GM11168 (cell line): ENCODE data around the gene ATP6V0D1.

Experiments used
- in situ Hi-C: fragments of 300-500 bp; cut with MboI; formaldehyde crosslinking; loops from one replicate; pipeline ENCODE4 v1.12.0; 2022; ENCODE audit warnings: low sequenced_read_pairs; ENCODE audit not compliant: unreplicated experiment

Gene ATP6V0D1

DNA sequence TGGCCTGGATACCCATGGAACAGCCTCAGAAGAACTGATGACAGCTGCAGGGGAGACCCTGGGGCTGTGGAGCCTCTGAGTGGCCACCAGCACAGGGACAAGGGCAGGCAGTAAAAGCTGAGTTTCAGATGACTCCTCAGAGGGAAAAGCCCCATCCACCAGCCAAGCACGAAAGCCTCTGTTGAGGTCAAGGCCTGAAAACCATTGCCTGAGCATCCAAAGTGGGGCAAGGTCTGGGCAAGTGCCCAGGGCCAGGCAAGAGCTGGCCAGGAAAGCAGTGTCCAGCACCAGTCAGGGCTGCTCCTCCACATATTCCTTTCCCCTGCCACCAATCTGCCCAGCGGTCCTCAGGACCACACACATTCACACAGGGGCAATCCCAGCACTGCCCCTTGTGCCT lies 16.4 kb downstream of the ATP6V0D1 start:
- in situ Hi-C loops: no loop called here

GRCh38 chr16:67463691-67464090 lies 17.3 kb downstream of the ATP6V0D1 start:
- in situ Hi-C loops: no loop called here

DNA sequence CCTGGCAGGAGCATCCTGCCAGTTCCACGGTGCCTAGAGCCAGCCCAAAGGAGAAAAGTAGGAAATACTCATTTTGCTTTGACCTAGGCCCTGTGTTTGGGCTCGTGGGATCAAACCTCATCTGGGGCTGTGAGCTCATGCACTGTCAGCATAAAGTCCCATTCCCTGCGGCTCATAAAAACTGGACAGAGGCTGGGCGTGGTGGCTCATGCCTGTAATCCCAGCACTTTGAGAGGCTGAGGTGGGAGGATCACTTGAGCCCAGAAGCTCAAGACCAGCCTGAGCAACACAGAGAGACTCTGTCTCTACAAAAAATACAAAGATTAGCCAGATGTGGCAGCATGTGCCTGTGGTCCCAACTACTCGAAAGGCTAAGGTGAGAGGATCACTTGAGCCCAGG lies 17.9 kb downstream of the ATP6V0D1 start:
- in situ Hi-C loops: no loop called here

DNA sequence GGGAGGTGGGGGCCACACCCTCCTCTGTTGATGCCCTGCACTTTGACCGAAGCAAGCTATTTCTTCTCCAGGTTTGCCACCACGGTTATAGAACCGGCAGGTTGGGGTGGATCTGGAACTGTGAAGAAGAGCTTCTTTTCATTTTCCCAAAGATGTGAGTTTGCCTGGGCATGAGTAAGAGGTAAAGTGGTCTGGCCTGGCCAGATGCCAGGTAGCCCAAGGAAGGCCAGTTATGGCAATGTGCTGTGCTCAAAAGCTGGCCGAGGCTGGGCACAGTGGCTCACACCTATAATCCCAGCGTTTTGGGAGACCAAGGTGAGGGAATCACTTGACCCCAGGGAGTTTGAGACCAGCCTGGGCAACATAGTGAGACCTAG lies 18.7 kb downstream of the ATP6V0D1 start:
- in situ Hi-C loops: no loop called here

GRCh38 chr16:67461600-67462278 lies 19.2 kb downstream of the ATP6V0D1 start:
- in situ Hi-C loops: no loop called here

DNA sequence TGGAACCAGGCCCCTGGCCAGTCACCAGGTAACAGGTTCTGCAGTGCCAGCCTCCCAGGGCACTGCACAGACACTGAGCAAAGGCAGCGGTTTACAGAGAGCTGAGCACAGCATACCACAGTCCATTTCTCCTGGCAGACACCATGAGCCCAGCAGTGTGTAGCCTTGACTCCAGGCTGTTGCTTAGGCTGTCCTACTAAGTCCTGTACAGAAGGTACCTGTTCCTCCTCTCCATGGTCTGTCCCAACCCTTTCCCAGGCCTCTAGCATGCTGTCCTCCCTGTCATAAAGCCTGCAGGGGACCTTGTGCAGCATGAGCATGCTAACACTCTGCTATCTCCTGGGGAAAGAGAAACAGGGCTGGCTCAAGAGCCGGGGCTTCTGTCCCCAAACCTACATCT lies 20.0 kb downstream of the ATP6V0D1 start:
- in situ Hi-C loops: no loop called here

- in situ Hi-C loops: no loop called here
Measured at GRCh38 chr16:67460168-67460567, 20.8 kb downstream of the ATP6V0D1 start.

DNA sequence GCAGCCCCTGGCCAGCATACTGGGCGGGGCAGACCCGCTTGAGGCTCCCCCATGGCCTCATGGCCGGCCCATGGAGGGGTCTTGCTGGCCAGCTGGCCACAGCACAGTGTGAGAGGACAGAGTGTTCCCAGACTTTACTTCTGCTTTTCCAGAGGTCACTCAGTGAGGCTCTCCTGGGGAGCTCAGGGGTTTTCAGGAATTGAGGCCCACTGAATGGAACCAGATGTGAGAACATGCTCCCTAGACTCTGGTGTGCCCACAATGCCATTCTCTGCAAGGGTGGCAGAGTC lies 21.2 kb downstream of the ATP6V0D1 start:
- in situ Hi-C loops: no loop called here

GRCh38 chr16:67459066-67459860 lies 21.7 kb downstream of the ATP6V0D1 start:
- in situ Hi-C loops: no loop called here

DNA sequence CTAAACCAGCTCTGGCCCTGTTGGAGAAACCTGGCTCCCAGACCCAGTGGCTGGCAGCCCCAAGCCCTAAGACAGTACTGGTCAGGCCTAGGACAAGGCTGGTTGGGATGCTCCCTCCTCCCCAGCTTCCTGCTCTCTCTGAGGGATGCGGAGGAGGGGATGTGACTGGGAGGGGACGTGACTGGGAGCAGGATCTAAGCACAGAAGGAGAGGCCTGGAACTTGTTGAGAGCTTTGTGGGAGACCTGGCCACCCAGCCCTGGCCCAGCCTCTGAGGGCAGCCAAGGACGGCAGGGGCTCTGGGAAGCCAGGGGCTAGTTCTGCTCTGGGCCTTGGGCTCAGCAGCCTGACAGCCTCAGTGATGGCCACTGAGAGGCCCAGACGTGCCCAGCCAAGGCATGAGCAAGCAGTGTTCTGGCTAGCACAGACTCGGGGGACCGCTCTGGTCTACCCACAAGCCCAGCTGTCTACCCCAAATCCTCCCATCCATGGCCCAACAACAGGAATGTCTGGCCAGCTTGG lies 22.8 kb downstream of the ATP6V0D1 start:
- in situ Hi-C loops: no loop called here

- in situ Hi-C loops: no loop called here
Measured at GRCh38 chr16:67457611-67458010, 23.3 kb downstream of the ATP6V0D1 start.

DNA sequence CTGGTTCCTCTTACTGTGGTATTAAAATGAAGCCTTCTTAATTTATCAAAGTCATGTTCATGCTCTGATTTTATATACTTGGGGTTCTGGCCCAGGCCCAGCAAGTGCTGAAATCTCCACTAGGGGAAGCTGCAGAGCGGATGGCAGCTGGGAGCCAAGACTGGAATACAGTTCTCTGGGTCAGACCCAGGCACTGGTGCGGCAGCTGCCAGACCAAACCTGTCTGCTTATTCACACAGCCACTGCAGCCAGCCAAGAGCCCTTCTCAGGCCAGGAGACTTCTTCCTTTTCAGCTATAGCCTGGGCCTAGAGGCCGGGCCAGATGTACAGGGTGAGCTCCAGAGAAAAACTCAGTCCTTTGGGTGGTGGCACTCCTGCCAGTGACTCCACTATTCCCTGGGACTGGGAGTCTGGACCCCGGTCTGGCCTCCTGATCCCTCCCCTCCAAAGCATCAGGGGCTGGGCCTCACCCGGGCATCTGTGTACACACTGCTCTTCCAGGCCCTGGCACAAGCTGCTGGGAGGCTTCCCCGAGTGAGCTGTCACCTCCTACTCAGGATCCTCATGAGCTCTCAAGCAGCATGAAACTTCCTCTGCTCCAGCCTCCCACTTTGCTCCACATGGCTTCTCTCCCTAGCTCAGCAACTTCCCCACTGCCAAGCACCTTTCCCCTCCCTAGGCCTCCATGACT lies 24.4 kb downstream of the ATP6V0D1 start:
- in situ Hi-C loops: no loop called here

- in situ Hi-C loops: no loop called here
Measured at GRCh38 chr16:67454852-67455251, 26.1 kb downstream of the ATP6V0D1 start.

- in situ Hi-C loops: no loop called here
Measured at GRCh38 chr16:67454104-67454503, 26.9 kb downstream of the ATP6V0D1 start.

DNA sequence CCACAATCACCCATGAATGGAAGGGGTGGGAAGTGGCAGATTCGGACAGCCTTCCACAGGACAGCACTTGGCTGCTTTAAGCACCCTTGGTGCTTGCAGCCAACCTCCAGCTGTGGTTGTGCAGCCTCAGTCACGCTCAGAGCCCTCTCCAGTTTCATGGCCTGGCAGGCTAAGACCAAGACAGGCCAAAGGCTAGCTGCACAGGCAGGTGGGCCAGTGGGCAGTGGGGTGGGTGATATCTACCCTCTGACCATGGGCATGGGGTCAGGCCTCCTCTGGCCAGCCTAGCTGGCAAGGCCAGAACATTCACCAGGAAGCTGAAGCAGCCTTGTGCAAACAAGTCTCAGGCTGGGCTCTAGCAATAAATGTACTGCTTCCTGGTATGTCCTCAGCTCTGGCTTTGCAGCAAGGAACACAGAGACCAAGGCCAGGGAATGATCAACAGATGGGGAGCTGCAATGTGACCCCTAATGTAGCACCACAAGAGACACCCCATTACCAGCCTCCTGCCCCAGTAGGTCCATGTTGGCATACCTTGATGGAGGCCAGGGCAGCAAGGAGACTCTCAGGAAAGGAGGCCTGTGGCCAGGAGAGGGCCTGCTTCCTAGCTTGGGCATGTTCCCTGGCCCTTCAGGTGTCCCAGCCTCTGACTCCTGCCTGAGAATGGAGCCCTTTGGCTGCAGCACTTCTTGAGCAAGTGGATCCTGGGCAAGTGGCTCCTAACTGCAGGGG lies 29.1 kb downstream of the ATP6V0D1 start:
- in situ Hi-C loops: no loop called here

DNA sequence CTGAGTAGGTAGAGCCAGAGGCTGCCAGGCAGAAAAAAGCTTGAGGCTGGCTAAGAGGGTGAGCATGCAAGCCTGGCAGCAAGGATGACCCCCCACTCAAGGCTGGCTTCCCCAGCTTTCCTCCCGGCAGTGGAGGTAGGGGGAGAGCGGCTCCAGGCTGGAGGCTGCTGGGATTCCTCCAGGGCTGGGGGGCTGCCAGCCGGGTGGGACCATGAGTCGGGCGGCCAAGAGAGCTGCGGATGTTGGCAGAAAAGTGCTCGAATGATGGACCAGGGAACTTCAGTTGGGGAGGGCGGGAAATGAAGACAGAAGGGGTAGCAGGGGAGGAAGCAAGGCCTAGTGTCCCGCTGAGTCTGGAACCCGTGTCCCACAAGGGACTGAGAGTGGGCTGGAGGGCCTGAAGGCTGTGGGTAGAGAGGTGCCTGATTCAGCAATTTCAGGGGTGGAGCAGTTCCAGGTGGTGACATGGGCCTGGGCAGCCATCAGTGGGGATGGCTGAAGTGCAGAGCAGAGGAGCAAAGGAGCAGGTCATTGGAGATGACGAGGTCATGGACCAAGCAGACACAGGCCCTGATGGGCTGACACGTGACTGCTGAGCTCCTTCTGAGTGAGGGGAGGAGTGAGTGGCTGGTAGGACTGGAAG lies 29.8 kb downstream of the ATP6V0D1 start:
- in situ Hi-C loops: no loop called here

- in situ Hi-C loops: no loop called here
Measured at GRCh38 chr16:67449739-67450138, 31.2 kb downstream of the ATP6V0D1 start.

DNA sequence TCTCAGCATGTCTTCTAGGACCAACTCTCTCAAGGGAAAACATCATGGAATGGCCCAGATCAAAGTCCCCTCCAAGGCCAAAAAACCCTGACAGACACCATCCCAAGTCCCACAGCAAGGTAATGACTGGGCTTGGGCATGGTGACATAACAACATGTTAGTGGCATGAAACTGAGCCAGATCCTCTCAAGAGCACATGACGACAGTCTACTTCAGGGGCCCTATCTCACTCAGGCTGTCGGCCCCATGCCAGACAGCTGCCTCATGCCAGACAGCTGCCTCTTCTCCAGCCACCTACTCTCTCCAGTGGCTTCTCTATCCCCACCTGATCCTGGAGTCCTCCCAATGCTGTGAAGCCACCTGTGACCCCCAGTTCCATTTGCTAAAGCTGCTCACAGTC lies 31.6 kb downstream of the ATP6V0D1 start:
- in situ Hi-C loops: no loop called here

DNA sequence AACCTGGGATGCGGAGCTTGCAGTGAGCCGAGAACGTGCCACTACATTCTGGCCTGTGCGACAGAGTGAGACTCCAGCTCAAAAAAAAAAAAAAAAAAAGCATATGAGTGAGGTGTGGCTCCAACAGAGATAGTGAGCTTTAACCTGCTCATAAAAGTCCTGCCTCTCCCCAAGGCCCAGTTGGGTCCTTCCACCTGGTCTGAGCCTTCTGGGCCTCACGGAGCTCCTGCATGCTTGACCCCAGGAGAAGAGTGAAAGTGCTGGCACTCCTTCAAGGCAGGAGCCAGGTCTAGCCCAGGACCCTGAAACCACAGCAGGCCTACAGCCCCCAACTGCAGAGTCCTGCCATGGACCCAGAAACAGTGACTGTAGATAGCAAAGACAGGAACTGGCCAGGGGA lies 32.4 kb downstream of the ATP6V0D1 start:
- in situ Hi-C loops: no loop called here

DNA sequence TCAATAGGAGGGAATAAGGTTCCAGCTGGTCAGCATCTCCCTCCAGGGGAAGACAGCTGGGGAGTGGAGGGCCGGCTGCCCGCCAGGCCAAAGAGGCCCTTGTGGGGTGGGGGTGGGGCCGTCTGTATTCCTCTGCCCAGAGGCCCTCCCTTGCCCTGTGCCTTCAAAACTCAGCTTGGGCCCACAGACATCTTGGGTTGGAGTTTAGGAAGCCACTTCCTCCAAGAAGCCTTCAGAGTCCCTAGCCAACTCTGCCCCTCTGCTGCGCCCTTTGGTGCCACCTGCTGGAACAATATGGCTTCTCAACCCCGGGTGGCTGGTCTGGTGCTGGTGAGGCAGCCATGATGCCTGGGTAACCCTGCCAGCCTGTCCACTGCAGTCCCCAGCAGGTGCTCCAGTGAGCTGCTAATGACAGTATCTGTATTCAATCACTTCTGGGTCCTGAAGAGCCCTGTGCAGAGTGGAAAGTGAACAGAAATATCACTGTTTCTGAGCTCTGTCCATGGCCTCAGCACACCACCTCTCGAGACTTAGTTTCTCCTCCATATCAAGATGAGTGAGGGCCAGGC lies 33.4 kb downstream of the ATP6V0D1 start:
- in situ Hi-C loops: no loop called here
